Measurements from ENCODE around the gene ARHGAP6.

DNA sequence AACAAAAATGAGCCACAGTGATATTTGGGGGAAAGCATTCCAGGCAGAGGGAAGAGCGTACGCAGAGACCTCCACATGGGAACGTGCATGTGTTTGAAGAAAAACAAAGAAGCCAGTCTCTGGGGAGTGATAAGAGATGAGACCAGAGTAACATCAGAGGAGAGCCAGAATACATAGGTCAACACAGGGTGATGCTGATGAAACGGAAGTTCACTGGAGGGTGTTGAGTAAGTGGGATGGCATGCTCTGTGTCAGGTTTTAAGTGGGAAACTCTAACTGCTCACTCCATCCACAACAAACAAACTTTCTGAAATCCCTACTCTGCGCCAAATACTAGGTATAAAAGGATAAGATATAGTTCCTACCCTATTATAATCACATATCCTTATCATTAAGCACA is 110.0 kb downstream of the ARHGAP6 start:
- TF ChIP-seq, protein P1, sequence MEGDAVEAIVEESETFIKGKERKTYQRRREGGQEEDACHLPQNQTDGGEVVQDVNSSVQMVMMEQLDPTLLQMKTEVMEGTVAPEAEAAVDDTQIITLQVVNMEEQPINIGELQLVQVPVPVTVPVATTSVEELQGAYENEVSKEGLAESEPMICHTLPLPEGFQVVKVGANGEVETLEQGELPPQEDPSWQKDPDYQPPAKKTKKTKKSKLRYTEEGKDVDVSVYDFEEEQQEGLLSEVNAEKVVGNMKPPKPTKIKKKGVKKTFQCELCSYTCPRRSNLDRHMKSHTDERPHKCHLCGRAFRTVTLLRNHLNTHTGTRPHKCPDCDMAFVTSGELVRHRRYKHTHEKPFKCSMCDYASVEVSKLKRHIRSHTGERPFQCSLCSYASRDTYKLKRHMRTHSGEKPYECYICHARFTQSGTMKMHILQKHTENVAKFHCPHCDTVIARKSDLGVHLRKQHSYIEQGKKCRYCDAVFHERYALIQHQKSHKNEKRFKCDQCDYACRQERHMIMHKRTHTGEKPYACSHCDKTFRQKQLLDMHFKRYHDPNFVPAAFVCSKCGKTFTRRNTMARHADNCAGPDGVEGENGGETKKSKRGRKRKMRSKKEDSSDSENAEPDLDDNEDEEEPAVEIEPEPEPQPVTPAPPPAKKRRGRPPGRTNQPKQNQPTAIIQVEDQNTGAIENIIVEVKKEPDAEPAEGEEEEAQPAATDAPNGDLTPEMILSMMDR (IDR thresholded peaks at IDR 0.05): no peak
- no peak for TF ChIP-seq POLR2A (IDR thresholded peaks at IDR 0.05)
